Measurements from ENCODE around the gene SCUBE1.

Gene SCUBE1

DNA sequence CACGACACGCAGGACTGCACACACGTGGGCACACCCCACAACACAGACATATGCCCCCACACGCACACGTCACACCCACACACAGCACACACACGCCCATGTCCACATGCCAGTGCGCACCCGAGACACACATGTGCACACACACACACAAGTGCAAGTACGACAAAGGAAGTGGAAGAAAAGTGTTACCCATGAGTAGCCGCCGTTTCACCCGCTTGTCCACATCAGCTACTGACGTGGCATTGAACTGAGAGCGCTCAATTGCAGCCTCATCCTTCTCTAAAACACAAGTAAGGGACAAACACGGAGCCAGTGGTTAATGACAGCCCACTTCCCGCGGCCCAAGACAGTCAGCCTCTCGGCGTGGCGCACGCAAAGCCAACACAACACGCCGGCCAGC lies 87.9 kb downstream of the SCUBE1 start:
- DNase-seq: no peak

DNA sequence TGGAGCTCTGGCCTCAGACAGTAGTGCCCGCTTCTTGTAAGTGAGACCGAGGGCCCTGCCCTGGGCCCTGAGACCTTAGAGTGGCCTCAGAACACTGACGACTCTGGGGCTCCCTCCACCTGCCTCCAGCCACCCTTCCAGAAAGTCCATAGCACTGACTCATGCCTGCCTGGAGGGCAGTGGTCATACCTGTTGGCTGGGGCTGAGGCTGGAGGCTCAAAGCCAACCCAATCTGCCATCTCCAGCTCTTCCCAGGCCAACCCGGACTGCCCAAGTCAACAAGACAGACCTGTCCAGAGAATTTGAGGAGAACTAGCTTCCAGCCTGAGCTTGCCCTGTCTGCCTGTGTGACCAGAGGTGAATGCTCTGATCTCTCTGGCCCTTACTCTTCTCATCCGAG lies 89.3 kb downstream of the SCUBE1 start:
- no peak for DNase-seq

DNA sequence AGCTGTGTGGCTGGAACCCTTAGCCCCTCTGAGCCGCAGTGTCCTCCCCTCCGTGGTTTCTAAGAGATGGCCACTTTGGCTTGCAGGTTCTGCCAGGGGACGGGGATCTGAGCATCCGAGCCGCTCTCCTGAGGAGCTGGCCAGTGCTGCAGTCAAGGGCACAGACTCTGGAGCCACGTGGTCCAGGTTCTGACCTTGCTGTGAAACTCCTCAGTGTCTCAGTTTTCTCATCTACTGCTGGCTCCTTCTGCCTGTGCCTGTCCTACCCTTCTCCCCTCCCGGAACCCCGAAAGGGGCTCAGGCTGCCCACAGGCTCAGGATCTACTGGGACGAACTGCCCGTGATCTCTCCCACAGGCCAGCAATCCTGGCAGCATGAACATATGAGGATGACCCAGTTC lies 90.9 kb downstream of the SCUBE1 start:
- no peak for DNase-seq

DNA sequence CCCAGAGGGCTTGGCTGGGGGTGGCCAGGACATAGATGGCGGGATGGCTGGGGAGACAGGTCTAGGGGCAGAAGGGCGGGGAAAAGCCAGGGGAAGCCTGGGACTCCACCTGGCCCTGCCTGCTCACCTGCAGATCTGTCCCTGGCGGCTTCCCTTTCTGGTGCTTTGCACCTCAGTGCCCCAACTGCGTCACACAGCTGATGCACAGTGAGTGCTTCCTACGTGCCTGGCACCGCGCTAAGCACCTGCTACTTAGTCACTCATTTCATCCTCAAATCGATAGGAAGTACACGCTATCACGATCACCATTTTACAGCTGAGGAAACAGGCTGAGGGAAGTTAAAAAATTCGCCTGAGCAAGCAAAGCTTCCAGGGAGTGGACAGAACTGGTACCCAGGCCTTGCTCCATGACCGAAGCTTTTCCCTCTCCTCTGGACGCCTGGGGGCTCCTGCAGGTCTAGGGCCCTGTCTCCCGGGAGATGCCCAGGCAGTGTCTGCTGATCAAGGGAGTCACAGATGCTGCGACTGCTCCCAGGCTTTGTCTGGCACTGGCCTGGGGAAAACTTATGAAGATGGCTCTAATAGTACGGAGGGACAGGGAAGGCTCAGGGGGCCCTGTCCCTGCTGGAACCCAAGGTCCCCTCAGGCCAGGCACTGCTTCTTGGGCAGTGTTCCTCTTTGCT lies 93.2 kb downstream of the SCUBE1 start:
- no peak for DNase-seq

DNA sequence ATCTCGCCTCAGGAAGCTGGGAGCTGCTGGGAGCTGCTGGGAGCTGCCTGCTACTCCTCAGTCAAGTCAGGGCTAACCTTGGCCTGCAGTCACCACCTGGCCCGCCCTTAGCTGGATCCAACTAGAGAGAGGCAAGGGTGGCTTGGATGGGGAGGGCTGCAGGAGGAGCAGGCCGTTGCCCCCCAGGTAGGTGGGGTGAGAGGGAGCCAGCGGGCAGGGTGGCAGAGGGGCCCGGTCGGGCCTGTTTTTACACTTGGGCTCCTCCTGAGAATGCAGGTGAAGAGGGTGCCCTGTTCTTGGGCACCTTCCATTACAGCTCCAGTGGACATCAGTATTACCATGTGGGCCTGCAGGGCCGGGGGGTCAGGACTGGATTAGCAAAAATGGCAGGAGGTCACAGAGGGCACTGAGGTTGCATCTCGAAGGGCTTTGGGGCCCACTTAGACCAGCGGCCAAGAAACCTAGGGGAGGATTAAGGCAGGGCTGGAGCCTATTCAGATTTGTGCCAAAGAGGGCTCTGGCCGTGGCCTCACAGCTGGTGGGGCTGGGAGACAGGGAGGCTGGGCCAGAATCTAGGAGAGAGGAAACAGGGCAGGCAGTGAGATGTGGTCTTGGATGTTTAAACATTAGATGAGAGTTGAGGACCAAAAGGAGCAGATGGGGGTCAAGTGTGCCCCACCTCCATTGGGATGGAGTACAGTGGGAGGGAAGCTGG lies 95.5 kb downstream of the SCUBE1 start:
- DNase-seq: no peak

DNA sequence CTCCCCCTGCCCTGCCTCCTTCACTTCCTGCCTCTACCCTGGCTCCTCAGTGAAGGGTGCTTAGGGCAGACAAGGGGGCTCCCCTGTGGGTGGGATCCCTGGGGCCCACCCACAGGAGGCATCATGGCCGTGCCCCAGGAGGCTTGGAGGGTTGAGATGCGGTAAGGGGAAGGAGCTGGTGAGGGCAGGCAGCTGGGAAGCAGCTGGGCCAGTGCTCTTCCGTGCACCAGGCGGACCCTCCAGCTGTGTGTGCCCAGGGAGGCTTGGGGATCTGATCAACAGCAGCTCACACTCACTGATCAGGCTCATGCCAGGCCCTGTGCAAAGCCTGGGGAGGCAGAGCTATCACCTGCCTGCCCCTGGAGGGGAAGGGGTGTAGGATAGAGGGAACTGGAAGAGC lies 97.0 kb downstream of the SCUBE1 start:
- no peak for DNase-seq

DNA sequence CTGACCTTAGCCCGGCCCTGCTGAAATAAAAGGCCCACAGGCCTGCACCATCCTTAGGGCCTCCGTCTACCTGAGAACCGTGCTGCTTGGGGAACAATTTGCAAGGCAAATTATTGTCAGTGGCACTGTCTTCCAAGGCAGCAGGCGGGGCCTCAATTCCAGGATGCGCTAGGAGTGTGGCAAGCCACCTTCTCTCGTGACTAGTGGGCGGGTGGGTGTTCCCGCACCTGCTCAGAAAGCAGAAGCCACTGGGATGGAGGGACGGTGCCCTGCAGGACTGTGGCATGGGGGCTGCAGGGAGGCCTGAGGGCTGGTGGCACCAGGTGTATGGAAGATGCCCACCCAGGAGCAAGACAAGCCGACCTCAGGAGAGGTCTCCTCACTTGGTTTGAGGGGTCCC lies 97.5 kb downstream of the SCUBE1 start:
- no peak for DNase-seq

DNA sequence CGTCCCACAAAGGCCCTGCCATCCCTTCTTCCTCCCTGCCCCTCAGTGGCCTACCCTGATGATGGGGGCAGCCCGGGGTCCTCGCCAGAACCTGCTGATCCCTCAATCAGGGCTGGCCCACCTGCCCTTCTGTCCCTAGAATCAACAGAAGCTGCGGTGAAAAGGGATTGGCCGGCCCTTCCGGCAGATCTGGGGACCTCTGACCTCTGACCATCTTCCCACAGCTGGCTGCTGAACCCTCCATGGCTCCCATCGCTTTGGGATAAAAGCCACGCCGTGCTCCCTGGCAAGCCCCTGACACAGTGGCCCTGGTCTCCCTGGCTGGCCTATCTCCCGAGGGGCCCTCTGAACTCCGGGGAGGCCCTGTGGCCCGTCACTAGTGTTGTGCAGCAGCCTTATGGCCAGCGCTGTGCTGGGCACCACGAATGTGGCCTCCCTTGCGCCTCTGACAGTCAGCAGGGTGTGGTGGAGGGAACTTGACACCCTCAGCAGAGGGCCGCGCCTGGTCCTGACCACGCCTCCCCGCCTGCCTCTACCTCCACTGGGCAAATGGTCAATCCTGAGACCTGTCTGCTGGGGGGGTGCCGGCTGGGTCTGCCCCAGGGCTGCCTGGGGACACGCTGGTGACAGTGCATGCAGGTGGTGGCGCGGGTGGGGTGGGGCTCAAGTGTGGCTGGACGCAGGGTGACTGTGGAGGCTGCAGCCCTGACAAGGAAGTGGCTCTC lies 98.2 kb downstream of the SCUBE1 start:
- DNase-seq: no peak

DNA sequence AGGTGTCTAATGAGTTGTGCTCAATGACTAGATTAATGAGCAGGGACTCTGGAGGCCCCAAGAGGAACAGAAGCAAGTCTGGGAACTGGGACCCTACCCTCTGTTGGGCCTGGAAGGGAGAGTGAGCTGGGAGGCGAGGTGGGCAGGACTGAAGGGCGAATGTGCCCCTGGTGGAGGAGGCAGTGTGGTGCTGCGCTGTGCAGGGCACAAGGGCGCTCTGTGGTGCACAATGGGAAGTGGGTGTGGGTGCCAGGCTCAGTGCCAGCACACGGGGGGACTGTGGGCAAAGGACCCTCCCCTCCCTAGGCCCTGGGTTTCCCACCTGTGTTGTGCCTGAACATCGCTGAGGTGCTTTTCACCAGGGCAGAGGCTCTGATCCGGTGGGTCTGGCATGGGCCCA lies 98.8 kb downstream of the SCUBE1 start:
- no peak for DNase-seq

DNA sequence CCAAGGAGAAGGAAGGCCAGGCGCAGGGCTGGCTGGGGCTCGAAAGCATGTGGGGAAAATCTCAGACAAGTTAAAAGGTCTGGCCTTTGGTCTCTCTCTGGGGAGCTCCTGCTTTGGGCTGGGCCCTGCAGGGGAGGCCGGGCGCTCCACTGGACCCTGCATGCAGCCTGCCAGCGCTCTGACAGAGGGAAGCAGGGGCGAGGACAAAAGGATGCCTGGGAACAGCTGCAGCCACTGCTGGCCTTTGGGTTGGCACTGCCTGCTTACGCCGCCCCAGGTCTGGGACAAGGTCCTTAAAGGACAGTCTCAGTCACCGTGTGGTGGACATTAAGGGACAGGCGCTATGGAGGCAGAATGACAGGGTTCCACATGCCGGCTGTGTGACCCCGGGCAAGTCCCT lies 99.8 kb downstream of the SCUBE1 start:
- DNase-seq: no peak

DNA sequence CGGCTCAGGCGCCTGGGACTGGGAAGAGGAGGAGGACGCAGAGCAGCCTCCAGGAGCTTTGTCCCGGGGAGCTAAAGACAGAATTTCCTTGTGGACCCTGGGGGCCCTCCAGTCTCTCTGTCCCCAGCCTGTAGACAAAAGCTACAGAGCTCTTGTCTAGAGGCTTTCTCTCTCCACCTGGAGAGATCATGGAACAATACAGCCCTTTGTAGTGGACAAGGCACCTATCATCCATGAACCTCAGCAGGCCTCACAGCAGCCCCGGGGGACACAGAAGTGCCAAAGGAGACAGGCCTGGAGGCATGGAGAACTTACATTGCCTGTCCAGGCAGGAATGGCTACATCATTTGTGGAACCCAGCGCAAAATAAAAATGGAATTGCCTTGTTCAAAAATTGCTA lies 100.5 kb downstream of the SCUBE1 start:
- DNase-seq: no peak

DNA sequence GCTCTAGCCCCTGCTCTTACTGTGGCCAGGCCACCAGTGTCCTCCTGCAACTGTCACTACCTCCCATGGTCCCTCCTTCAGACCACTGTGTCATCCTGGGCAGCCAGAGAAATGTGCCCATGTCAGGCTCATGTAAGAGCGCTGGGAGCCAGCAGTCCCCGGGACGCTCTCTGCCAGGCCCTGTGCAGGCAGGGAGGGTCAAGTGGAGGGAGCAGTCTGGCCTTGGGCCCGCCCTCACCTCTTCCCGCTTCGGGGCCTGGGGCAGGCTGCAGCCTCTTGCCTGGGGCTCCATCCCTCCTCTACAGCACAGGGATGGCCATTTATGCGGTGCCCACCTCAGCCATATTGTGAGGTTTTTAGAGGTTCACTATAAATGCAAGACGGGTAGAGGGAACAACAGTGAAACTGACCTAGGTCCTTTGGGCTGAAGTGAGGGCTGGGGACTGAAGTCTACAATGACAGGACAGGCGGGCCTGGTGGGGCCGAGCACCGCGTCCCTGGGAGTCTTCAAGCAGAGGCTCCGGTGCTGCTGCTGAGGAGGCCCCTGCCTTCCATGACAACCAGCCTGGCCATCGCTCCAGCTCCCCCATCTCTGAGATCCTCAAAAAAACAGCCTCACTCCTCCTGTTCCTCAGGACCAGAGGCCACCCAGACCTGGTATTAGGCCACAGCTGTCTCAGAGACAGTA lies 101.3 kb downstream of the SCUBE1 start:
- DNase-seq: no peak

DNA sequence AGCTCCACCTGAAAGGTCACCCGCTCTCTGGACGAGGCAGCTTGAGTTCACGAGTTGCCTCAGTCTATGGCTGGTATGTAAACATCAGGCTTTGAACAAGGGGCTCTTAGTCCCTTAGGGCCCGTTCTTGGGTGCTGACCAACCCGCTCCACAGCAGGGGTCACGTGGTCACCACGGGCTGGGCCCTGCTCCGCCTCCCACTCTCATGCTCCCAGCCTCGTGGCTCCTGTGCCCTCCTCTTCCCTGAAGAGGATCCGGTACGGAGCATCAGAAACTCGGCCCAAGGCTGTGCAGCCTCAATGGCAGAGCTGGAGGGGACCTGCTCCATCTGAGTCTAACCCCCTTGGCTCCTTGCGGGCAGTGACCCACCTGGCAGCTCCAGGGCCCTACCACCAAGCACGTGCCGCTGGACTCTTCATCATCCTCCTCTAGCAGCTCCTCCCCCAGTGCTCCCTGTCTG lies 102.0 kb downstream of the SCUBE1 start:
- no peak for DNase-seq

DNA sequence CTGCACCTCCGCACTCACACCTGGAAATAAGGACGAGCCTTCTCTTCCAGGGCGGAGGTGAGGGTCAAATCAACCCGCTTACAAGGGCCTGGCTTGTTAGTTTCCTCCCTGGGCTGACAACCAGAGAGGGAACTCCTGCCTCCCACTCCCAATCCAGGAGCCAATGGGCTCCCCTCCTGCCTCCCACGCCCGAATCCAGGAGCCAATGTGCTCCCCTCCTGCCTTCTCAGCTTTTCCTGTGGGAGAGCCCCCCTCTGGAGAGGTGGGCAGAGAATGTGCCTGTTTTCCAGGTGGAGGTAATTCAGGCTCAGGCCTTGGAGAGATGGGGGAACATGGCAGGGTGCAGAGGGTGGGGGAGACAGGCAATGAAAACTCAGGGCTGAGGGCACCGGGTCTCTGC lies 102.6 kb downstream of the SCUBE1 start:
- no peak for DNase-seq

DNA sequence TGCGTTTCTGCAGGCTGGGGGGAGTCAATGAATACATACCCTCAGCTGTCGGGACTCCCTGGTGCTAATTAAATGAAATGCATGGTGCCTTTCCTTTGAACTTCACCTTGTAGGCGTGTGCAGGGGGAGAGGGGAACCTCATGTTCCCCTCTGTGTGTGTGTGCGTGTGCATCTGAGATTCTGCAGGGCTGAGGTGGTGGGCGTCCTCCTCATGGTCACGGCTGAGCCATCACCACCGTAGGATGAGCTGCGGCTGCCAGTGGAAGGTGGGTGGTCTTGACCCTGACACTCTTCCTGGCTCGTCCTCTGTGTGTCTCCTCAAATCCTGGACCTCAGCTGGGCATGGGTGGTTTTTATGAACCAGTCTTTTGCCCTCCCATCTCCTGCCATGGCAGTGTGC lies 103.2 kb downstream of the SCUBE1 start:
- no peak for DNase-seq

DNA sequence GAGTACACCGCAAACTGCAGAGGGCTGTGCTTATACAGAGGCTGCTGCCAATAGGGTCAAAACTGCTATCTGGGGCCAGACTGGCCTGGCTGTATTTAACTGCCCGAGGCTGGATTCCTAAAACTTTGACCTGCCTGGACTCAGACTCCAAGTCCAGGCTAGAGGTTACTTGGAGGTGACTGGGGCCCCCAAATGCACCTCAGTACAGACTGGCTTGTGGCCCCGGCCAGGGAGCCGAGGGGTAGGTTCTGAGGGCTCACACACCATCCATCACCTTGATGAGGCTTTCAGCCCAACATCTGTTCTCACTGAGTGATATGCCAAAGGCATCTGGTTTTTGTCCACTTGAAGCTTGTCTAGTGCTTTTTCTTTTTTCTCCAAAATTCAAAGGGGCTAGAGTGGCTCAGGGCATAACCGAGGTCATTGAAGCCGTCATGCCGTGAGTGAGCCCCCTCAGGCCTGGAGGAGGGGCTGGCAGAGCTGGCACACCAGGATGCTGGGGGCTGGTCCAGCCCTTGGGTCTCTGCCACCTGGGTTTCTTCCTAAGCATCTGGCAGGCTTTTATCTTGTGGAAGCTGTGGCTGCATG lies 103.9 kb downstream of the SCUBE1 start:
- DNase-seq: no peak

DNA sequence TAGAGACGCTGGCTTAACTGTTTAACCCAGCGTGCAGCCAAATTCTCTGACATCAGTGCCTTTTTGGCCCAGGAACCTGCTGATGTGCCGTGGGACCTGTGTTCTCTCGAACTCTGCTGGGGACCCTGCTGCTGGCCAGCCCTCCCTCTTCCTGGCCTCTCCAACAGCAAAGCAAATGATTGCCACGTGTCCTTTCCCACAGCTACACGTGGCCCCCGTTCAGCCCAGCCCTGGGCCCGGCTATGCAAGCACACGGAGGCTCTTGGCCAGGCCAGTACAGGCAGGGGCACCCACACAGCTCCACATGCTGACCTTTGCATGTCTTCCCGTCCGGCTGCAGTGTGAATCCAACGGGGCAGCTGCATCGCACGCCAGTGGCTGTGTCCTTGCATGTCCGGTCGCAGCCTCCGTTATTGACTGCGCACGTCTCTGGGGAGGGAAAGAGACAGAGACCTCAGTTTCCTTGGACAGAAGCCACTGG lies 104.6 kb downstream of the SCUBE1 start:
- no peak for DNase-seq

DNA sequence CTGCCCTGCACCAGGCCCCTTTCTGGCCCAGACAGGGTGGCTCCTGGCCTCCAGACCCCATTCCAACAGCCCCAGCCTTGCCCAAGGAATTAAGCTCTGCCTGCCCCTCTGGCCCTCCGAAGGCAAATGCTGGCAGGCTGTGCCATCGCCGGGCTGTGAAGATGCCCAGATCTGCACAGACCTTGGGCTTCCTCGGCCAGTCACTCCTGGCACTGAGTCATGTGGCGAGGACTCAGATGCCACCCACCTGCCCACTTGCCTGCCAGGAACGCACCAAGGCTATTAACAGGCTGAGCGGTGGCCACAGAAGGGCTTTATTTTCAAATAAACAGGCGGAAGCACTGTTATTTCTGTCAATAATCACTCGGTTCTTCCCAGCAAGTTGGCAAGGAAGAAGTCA lies 105.9 kb downstream of the SCUBE1 start:
- no peak for DNase-seq

DNA sequence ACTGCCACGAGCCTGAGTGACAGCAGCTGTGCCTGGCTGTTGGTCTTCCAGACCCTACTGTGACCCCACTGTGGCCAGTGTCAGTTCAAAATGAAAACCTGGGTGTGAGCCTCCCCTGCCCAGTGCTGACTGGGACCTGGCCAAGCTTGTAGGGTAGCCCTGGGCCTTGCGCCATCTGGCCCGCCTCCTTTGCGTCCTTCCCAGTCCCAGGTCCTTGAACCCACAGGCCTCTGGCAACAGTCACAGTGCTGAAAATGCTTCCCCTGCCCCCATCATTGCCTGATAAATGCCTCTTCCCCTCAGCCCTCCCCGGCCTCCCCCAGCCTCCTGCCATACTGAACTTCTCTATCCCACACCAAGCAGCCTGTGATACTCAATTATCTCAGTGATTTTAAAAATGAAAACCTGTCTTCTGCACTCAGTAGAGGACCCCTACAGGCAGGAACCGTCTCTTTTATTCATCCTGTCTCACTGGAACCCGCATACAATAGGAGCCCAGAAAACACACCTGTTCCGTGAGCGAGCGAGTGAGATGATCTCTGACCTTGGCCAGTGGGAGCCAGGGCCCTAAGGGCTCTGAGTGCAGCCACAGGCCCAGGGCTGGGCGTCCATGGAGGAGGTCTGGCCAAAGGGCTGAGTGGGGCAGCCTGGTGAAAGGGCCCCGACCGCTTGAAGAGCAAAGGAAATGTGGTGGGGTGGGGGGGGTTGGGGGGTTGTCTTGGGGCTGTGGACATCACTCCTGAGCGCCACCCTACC lies 106.6 kb downstream of the SCUBE1 start:
- no peak for DNase-seq

DNA sequence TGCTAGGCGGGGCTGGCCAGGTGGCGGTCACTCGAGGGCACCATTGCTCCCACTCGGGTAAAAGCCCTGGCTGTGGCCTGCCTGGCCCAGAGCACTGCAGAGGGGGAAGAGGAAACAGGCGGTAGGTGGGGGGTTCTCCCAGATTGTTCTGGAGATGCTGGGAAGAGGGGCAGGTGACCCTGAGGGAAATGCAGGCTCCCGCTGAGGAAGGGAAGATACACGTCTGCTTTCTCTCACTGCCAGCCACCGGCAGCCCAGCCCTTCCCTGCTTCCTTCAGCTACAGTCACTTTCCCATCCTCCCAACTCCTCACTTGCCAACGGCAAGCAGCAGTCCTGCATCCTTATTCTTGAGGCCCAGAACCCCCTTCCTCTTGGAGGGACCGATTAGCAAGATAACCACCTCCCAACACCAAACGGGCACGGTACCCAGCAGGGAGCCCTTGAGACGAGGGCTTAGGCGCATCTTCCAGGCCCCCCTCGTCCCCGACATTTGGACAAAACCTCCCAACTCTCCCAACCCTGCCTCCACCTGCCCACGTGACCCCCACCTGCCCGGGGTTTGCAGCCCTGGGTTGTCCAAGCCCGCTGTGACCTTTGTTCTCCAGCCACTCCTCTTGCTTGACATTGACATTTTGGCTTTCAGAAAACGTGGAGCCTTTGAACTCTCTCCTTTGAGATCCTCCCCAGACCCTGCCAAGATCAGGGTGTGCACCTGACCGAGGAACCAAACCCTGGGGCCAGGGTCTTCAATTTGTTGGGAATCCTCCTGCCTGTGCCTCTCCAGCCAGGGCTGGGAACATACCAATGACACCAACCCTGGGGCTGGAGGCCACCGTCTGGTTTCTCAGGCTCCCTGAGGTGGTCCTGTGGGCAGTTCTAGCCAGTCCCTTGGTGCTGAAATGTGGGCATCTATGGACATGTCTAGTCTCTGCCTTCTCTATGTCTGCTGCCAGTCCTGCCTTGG lies 107.4 kb downstream of the SCUBE1 start:
- DNase-seq: no peak

All from stimulated activated CD4-positive, alpha-beta T cell treated with anti-CD3 and anti-CD28 coated beads, Interleukin-4, amount 100 ng/mL, for 4 hours (primary cell).